Activated CD8-positive, alpha-beta memory T cell treated with anti-CD3 and anti-CD28 coated beads, Interleukin-2, amount 50 U/mL, for 48 hours (primary cell): ENCODE data around the gene NDC80.

Experiments used
- DNase-seq: peaks from one replicate; pipeline ENCODE4 v3.0.0-alpha.2; 2020

NDC80 gene

DNA sequence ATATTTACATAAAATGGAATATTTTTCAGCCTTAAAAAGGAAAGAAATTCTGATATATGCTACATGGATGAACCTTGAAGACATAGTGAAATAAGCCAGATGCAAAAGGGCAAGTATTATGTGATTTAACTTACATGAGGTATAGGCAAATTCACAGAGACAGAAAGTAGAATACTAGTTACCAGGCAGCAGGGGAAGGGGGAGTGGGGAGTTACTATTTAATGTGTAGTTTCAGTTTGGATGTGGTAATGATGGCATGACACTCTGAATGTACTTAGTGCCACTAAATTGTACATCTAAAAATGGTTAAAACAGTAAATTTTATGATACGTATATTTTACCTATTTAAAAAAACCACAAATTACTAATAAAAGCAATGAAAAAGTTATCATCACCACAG is 12.1 kb upstream of the NDC80 start:
- DNase-seq: no peak

DNA sequence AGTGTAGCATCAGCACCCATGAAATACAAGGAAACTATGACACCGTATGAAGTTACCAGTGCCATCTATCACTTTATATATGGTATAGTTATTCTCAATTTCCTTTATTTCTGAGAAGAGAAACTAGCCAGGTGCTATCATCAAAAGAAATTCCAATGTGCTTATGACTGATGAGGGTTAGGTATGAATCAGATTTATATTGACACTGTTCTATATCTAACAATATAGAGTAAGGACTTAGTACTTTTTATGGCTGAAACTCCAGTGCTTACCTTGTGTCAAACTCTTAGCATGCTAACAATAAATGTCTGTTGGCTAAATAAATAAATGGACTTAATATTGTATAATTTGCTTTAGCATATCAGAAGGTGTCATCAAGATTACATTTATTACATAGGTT is 7.0 kb upstream of the NDC80 start:
- no peak for DNase-seq

- DNase-seq: no peak
These were observed 3.2 kb upstream of the NDC80 start for GRCh38 chr18:2568129-2568528.

DNA sequence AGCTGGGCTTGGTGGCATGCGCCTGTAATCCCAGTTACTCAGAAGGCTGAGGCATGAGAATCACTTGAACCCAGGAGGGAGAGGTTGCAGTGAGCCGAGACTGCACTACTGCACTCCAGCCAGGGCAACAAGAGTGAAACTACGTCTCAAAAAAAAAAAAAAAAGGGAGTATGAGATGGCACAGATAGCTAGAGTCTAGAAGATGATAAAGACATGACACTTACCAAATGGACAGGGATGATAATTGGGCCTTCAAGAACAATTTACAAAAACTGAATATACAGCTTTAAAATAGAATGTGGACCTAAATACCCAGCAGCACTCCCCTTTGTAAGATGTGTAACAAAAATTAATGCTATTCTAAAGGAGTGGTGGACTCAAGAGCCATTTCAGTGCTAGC is 2.8 kb upstream of the NDC80 start:
- no peak for DNase-seq

DNA sequence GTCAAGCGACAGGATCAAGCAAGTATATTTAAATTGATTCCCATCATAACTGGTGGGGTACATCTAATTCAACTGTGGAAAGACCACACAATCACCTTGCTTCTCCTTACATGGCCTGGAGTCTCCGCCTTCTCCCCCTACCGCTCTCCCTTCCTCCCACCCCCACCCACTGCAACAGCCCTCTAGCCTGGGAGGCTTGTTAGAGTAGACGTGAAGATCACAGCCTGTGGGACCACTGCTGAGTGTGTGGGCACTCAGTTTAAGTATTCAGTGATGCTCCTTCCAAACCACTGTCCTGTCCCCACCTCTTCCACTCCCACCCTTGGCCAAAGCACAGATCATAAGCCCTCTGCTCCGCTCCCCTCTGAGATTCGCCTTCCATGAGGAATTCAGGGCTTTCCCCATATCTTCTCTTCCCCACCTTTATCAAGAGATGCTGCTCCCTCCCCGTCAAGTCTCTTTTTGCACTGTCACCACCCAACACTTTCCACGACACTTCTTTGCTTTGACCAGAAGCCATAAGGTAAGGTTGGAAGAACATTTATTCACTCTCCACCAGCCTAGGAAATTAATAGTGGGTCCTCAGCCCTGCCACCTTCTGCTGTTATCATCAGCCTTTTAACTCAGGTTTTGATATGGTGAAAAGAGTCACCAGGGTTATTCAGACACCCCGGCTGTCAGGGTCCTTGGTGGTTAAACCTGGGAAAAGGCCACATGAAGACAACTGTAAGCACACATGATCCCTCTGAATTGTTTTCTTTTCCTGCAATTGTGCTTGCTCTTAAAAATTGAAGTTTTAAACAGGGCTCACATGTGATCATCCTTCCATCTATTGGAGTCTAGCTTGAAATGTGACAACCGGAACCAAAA is 1.8 kb upstream of the NDC80 start:
- DNase-seq: no peak

GRCh38 chr18:2570772-2571199 is 571 bp upstream of the NDC80 start:
- peak; percentile 80 for DNase-seq

GRCh38 chr18:2572171-2572569 is 813 bp downstream of the NDC80 start:
- no peak for DNase-seq

DNA sequence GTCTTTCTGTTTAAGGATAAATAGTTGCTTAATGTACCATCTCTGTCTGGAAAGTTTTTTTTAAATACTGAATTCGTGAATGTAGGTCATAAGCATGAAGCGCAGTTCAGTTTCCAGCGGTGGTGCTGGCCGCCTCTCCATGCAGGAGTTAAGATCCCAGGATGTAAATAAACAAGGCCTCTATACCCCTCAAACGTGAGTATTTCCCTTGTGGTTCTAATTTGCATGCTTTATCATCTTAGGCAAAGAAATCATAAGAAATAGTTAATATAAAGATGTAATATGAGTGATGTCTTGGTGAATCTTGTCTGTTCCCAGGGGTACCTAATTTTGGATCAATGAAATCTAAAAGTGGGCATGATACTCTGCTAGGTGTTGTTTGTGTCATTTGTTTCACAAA is 1.5 kb downstream of the NDC80 start:
- no peak for DNase-seq

GRCh38 chr18:2573408-2573807 is 2.1 kb downstream of the NDC80 start:
- no peak for DNase-seq

DNA sequence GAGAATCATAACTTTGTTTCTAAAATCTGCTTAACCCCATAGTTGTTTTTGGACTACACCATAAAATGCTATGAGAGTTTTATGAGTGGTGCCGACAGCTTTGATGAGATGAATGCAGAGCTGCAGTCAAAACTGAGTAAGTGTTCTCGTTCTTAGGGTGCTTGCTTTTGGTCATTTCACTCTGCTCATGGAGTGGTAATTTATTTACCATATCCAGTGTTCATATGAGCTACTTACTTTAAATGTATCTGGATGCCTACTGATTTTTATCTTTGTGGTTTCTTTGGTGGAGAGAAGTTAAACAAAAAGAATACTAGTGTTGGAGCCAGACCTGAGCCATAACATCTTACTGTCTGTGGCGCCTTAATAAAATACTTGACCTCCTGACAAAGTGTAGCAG is 16.4 kb downstream of the NDC80 start:
- DNase-seq: no peak

- no peak for DNase-seq
These were observed 17.4 kb downstream of the NDC80 start for GRCh38 chr18:2588666-2589344.

- DNase-seq: no peak
These were observed 18.1 kb downstream of the NDC80 start for GRCh38 chr18:2589345-2590068.

DNA sequence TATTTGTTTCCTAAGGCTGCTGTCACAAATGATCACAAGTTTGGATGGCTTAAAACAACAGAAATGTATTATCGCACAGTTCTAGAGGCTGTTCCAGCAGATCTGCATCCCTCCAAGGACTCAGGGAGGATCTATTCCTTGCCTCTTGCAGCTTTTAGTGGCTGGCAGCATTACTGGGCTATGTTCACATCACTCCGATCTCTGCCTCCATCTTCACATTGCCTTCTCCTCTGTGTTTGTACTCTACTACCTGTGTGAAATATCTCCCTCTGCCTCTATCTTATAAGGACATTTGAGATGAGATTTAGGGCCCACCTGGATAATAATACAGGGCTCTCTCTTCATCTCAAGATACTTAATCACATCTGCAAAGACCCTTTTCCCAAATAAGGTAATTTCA is 18.9 kb downstream of the NDC80 start:
- DNase-seq: no peak

DNA sequence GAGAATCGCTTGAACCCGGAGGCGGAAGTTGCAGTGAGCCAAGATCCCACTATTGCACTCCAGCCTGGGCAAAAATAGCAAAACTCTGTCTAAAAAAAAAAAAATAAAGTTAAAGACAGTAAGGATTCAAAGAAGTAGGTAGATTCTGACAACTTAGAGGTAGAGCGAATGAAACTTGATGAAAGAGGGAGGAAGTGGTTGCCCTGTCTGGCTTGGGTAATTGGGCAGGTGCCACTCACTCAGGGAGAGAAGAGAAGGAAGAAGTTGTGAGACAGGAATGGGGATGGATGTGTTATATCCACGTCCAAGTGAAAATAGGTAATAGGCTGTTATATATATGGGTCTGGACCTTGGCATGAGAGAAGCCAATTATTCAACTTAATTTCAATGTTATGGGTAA is 26.3 kb downstream of the NDC80 start:
- no peak for DNase-seq

DNA sequence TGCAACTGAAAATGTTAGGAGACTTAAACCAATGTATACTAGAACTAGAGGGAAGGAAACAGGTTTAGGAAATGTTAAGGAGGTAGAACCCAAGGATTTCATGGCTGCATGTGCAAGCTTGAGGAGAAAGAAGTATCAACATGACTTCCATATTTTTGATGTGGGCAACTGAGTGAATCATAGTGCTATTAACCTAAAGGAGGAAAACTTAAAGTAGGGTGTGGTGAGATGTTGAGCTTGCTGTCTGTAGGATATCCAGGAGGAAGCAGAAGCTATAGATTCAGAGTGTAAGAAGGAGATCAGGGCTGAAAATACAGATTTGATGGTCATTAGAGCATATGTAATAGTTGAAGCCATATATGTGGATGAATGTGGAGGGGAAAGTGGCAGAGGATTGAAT is 31.5 kb downstream of the NDC80 start:
- no peak for DNase-seq

DNA sequence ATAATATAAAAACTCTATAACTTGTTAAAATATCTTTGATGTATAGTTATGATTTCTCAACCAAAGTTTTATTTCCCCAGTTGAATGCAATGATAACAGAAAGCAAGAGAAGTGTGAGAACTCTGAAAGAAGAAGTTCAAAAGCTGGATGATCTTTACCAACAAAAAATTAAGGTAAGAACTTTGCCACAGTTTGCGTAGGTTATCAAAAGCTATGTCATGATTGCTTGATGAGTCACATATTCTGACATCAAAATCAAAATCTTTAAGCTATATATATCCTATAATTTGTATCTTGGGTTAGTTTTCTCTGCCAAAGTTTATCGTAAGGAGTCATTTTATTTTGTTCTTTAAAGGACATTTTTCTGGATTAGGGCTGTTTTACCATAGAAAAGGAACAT is 35.0 kb downstream of the NDC80 start:
- DNase-seq: no peak

DNA sequence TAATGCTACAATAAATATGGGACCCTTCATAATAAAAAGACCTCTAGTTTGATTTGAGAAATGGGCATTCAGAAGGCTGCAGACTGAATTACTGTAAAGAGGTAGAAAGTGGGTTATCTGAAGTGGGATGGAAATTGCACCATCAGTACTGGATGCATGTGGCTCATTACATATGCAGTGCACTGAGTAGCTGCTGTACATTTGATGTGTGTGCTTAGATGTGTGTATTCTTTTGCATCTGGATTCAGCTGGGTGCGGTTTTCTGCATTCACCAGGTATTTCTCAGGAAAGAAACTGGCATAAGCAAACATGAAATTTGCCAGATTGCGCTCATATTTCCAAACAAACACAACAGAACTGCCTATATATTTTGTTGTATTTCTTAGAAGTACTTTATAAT is 38.2 kb downstream of the NDC80 start:
- DNase-seq: no peak

DNA sequence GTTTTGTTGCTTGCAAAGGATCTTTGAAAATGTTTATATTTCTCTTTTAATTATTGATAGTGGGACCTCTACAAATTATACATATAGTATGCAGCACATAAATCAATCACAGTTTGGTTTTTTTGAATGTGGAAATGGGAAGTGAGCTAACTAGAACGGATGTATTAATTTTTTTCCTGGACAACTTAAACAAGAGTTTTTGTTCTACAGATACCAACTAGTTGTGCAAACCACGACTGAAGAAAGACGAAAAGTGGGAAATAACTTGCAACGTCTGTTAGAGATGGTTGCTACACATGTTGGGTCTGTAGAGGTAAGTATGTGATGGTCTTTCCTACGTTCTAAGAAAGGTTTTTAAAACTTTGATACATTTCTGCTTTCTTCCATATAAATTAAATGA is 39.2 kb downstream of the NDC80 start:
- no peak for DNase-seq

- DNase-seq: no peak
These were observed 41.6 kb downstream of the NDC80 start for GRCh38 chr18:2612996-2613395.

GRCh38 chr18:2617401-2617998 is 46.1 kb downstream of the NDC80 start:
- DNase-seq: no peak

GRCh38 chr18:2618009-2618408 is 46.7 kb downstream of the NDC80 start:
- no peak for DNase-seq

DNA sequence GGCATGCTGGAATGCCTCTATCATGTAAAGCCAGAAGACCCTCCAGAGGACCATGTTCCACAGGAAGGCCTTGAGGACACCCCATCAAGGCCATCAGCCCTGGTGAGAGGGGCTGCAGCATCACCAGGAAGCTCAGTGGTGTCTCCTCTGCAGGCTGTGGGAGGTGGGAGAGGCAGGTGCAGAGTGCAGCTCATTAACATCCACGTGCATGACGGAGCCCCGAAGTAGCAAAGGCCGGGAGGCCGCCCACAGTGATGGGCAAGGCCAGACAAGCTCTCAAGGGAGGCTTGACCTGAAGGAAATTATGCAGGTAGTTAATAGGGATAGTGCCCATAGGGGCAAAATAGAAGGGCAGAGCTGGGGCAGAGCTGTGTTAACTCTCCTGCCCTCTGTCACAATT is 53.9 kb downstream of the NDC80 start:
- no peak for DNase-seq

- DNase-seq: no peak
These were observed 56.5 kb downstream of the NDC80 start for GRCh38 chr18:2627821-2628276.
